Measurements from ENCODE around the gene ECT2. TPM values are rescaled to one million over a fixed set of nuclear protein-coding genes. Genes with fewer than 3 reads are reported as not detected.

The ECT2 gene
- total RNA-seq, 2 experiments from 2014 or later: 51.5 to 66.1 TPM

GRCh38 chr3:172751175-172751704 is 714 bp downstream of the ECT2 start:
- H3K4me2 ChIP-seq (ENCODE audit: low read length): peak overlapping the region; percentile 93
- TF ChIP-seq EZH2phosphoT487 (IDR thresholded peaks at IDR 0.05; ENCODE audit: borderline replicate concordance, low read depth, low read length): no peak
- no peak for TF ChIP-seq CTCF (conservative IDR thresholded peaks at IDR 0.05; ENCODE audit: low read length)
- peaks cover 55% of the 10 kb centered on the region for H3K79me2 ChIP-seq (ENCODE audit: insufficient read depth, low read depth, low read length)
- CTCF ChIA-PET (ENCODE audit: unreplicated experiment): interaction anchor here (1.0 kb wide), 1 partner anchor 13 kb away, joined by 3 read pairs; no protein-coding TSS in a partner anchor
- no peaks in the 10 kb centered on the region for H3K9me2 ChIP-seq (ENCODE audit: insufficient read depth, low read length)
- H3K36me3 ChIP-seq (ENCODE audit: insufficient read depth, low read length): peaks cover 41% of the 10 kb centered on the region
- no peaks in the 10 kb centered on the region for H3K9me3 ChIP-seq (ENCODE audit: low read length)
- POLR2A ChIA-PET: interaction anchor here (0.7 to 2.7 kb wide), 10 partner anchors 8 to 623 kb away, joined by 3 to 11 read pairs (median 4); partner anchors contain the start of gene NCEH1
- peak; percentile 63 for DNase-seq (ENCODE audit: low spot score)
- no peaks in the 10 kb centered on the region; the same call in 1 of the 2 replicates for H4K20me1 ChIP-seq (ENCODE audit: insufficient read depth, low read length)
- peak overlapping the region; percentile 76 for H2AFZ ChIP-seq (ENCODE audit: low read length)
- BruUV-seq (replicated peaks): TSS peak; percentile 79
- intact Hi-C loops (cut with micrococcal nuclease; ENCODE audit: unreplicated experiment): loop anchor here (2.0 kb wide), 1 partner anchor 40 kb away; the partner anchor contains the start of gene NCEH1
- peaks cover 24% of the 10 kb centered on the region for H3K4me1 ChIP-seq (ENCODE audit: insufficient read depth, low read length, poor library complexity, severe bottlenecking)
- peak overlapping the region; percentile 94 for H3K4me3 ChIP-seq (ENCODE audit: low read depth, low read length, poor library complexity, severe bottlenecking)
- H3K27ac ChIP-seq (ENCODE audit: low read depth, low read length, poor library complexity, severe bottlenecking): peak overlapping the region; percentile 82

GRCh38 chr3:172752651-172753050 is 2.1 kb downstream of the ECT2 start:
- intact Hi-C loops (cut with micrococcal nuclease; ENCODE audit: unreplicated experiment): no loop called here
- Histone ChIP-seq H3K9me2 (ENCODE audit: insufficient read depth, low read length) (no peaks in the 10 kb centered on the region), H3K79me2 (ENCODE audit: insufficient read depth, low read depth, low read length) (peaks cover 64% of the 10 kb centered on the region), H3K4me3 (ENCODE audit: low read depth, low read length, poor library complexity, severe bottlenecking) (peak overlapping the region; percentile 94), H3K9me3 (ENCODE audit: low read length) (no peaks in the 10 kb centered on the region), H2AFZ (ENCODE audit: low read length) (no peak overlapping the region), H3K4me1 (ENCODE audit: insufficient read depth, low read length, poor library complexity, severe bottlenecking) (peaks cover 24% of the 10 kb centered on the region), H3K36me3 (ENCODE audit: insufficient read depth, low read length) (peaks cover 55% of the 10 kb centered on the region), H3K4me2 (ENCODE audit: low read length) (peak overlapping the region; percentile 93), H3K27ac (ENCODE audit: low read depth, low read length, poor library complexity, severe bottlenecking) (no peak overlapping the region), H4K20me1 (ENCODE audit: insufficient read depth, low read length) (no peaks in the 10 kb centered on the region; the same call in 1 of the 2 replicates)
- no TSS peak for BruUV-seq (replicated peaks)
- CTCF ChIA-PET (ENCODE audit: unreplicated experiment): no interaction called here
- POLR2A ChIA-PET: interaction anchor here (0.6 to 1.5 kb wide), 6 partner anchors 9 to 55 kb away, joined by 3 to 4 read pairs (median 4); no protein-coding TSS in a partner anchor
- peak; percentile 9 for DNase-seq (ENCODE audit: low spot score)
- TF ChIP-seq CTCF (conservative IDR thresholded peaks at IDR 0.05; ENCODE audit: low read length) (no peak), EZH2phosphoT487 (IDR thresholded peaks at IDR 0.05; ENCODE audit: borderline replicate concordance, low read depth, low read length) (no peak)

GRCh38 chr3:172753125-172753524 is 2.6 kb downstream of the ECT2 start:
- CTCF ChIA-PET (ENCODE audit: unreplicated experiment): no interaction called here
- POLR2A ChIA-PET: interaction anchor here (0.6 to 1.3 kb wide), 3 partner anchors 10 to 56 kb away, joined by 3 to 4 read pairs (median 3); no protein-coding TSS in a partner anchor

More at GRCh38 chr3:172753125-172753524, 2.6 kb downstream of the ECT2 start:
- H3K36me3 ChIP-seq (ENCODE audit: insufficient read depth, low read length): peaks cover 59% of the 10 kb centered on the region
- peaks cover 24% of the 10 kb centered on the region for H3K4me1 ChIP-seq (ENCODE audit: insufficient read depth, low read length, poor library complexity, severe bottlenecking)
- no peak overlapping the region for H3K27ac ChIP-seq (ENCODE audit: low read depth, low read length, poor library complexity, severe bottlenecking)
- H3K79me2 ChIP-seq (ENCODE audit: insufficient read depth, low read depth, low read length): peaks cover 66% of the 10 kb centered on the region
- no TSS peak for BruUV-seq (replicated peaks)
- H3K4me2 ChIP-seq (ENCODE audit: low read length): peak overlapping the region; percentile 93
- no peaks in the 10 kb centered on the region; the same call in 1 of the 2 replicates for H4K20me1 ChIP-seq (ENCODE audit: insufficient read depth, low read length)
- H3K4me3 ChIP-seq (ENCODE audit: low read depth, low read length, poor library complexity, severe bottlenecking): peak overlapping the region; percentile 94
- intact Hi-C loops (cut with micrococcal nuclease; ENCODE audit: unreplicated experiment): no loop called here
- H3K9me2 ChIP-seq (ENCODE audit: insufficient read depth, low read length): no peaks in the 10 kb centered on the region
- no peak overlapping the region for H2AFZ ChIP-seq (ENCODE audit: low read length)
- no peak for TF ChIP-seq CTCF (conservative IDR thresholded peaks at IDR 0.05; ENCODE audit: low read length)
- TF ChIP-seq EZH2phosphoT487 (IDR thresholded peaks at IDR 0.05; ENCODE audit: borderline replicate concordance, low read depth, low read length): no peak
- no peaks in the 10 kb centered on the region for H3K9me3 ChIP-seq (ENCODE audit: low read length)
- DNase-seq (ENCODE audit: low spot score): no peak

Measured in OCI-LY7 (cell line).